ENCODE data around the gene MED25.
A peak's percentile ranks its signal among the peaks of the same experiment; 100 is the strongest.

Gene MED25

GRCh38 chr19:49855676-49856573 lies 37.8 kb downstream of the MED25 start:
- FAIRE-seq = no peak
- DNase-seq (ENCODE audit: insufficient read length, low spot score) = no peak

- FAIRE-seq = no peak
These were observed 38.5 kb downstream of the MED25 start for GRCh38 chr19:49856574-49857021.

DNA sequence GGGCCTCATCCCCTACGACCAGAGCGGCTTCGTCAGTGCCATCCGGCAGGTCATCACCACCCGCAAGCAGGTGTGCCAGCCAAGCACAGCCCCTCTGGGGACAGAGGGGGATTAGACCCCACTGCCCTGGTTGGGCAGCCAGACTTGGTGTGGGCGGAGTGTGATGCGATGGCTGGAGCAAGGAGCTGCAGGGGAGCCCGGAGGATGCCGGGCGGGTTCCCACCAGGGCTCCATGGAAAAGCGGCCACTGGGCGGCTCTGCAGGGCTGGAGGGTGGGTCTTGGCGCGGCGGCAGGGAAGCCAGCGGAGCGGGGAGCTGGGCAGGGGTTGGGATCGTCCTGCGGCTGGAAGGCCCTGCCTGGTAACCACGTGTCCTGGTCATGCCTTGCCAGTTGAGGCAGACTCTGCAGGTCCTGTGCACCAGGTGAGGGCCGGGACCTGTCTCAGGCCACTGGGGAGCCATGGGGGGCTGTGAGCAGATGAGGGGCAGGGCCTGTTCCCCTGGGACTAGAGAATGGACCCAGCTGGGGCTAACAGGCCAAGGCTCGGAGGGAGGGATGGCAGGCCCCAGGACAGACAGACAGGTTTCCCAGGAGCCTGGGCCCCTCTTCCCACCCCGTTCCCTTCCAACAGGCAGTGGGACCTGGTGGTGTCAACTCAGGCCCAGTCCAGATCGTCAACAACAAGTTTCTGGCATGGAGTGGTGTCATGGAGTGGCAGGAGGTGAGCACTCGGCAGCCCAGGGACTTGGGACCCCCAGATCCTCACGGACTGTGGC lies 39.2 kb downstream of the MED25 start:
- no peak for FAIRE-seq
- DNase-seq (ENCODE audit: insufficient read length, low spot score) = no peak

More at GRCh38 chr19:49856574-49857021, 38.5 kb downstream of the MED25 start:
- no peak for DNase-seq (ENCODE audit: insufficient read length, low spot score)

- DNase-seq (ENCODE audit: insufficient read length, low spot score) (no peak), FAIRE-seq (no peak)
These were observed 39.7 kb downstream of the MED25 start for GRCh38 chr19:49857838-49858087.

- DNase-seq (ENCODE audit: insufficient read length, low spot score) = no peak
- no peak for FAIRE-seq
These were observed 40.2 kb downstream of the MED25 start for GRCh38 chr19:49858088-49858985.

- no peak for FAIRE-seq
These were observed 41.7 kb downstream of the MED25 start for GRCh38 chr19:49859682-49860335.

DNA sequence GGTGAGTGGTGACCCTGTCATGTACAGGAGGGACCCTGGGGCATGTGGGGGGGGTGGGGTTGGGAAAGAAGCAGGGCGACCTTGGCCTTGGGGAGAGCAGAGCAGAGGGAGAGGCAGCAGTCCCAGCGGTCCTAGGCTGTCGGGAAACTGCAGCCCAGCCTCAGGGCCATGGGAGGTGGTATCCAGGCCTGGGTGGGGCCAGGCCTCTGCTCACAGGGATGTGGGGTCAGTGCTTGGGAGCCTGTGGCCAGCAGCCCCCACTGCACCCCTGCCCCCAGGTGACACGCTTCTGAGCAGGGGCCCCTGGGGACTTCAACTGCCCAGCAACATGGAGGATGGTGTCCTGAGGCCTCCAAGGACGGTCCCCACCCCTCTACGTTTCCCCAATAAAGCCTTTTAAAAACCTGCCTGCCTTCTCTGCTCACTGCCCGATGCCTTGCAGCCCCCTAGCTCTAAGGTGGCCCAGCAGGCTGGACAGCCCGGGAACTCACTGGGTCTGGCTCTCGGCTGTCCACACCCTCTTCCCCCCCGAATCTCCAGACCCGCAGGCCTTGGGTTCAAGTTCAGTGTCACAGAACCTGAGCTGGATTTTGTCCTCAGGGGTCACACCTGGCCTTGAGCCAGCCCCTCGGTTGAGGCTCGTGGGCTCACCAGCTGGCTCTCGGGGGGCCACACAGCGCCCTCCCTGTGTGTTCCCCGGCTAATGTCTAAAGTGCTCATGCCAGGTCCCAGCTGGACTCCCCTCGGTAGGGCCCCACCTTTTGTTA lies 42.4 kb downstream of the MED25 start:
- FAIRE-seq (no peak), DNase-seq (ENCODE audit: insufficient read length, low spot score) (no peak)

More at GRCh38 chr19:49859682-49860335, 41.7 kb downstream of the MED25 start:
- DNase-seq (ENCODE audit: insufficient read length, low spot score) = no peak

DNA sequence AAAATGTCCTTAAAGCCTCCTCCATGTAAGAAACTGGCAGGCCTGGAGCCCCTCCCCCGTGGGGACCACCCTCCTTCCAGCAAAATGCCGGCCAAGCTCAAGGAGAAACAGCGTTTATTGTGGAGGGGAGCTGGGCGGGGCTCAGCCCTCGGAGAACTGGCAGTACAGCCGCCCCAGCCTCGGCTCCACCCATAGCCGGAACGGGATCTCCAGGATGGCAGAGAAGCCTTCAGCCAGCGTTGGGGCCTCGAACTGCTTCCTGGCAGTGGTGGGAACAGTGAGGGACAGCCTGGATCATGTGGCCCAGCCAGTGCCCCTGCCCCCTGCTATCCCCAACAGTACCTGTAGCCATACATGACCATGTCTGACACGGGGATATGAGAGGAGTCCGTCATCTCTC lies 43.0 kb downstream of the MED25 start:
- DNase-seq (ENCODE audit: insufficient read length, low spot score) (no peak), FAIRE-seq (no peak)

DNA sequence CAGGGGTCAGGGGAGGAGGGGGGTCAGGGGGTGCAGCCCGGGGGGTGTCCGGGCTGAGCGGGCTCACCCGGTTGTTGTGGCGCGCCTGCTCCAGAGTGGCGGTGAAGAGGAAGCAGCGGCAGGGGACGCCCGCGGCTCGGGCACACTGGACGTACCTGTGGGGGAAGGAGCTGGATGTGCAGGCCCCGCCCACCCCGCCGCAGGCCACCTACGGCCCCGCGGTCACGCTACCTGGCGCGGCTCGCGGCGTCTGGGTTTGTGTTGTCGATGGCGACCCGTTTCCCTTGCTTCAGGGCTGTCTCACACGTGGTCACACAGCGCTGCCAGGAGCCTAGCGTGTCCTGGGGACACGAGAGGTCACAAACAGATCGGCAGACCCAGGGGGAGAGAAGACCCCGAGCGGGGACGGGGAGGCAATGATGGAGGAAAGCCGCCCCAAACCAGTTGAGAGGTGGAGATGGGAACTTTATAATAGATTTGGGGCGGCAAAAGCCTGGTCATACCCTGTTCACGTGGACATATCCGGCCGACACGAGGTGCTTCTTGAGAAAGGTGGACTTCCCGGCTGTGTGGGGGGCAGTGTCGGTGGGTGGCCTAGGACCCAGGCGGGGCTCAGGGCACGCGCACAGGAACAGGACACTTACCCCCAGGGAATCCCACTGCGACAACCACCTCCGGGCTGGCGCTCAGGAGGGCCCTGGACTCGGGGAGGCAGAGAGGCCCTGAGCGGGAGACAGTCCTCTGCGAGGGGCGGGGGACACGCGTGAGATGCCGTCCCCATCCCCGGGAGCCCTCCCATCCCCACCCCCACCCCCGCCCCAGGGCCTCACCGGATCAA lies 43.7 kb downstream of the MED25 start:
- FAIRE-seq = no peak
- no peak for DNase-seq (ENCODE audit: insufficient read length, low spot score)

DNA sequence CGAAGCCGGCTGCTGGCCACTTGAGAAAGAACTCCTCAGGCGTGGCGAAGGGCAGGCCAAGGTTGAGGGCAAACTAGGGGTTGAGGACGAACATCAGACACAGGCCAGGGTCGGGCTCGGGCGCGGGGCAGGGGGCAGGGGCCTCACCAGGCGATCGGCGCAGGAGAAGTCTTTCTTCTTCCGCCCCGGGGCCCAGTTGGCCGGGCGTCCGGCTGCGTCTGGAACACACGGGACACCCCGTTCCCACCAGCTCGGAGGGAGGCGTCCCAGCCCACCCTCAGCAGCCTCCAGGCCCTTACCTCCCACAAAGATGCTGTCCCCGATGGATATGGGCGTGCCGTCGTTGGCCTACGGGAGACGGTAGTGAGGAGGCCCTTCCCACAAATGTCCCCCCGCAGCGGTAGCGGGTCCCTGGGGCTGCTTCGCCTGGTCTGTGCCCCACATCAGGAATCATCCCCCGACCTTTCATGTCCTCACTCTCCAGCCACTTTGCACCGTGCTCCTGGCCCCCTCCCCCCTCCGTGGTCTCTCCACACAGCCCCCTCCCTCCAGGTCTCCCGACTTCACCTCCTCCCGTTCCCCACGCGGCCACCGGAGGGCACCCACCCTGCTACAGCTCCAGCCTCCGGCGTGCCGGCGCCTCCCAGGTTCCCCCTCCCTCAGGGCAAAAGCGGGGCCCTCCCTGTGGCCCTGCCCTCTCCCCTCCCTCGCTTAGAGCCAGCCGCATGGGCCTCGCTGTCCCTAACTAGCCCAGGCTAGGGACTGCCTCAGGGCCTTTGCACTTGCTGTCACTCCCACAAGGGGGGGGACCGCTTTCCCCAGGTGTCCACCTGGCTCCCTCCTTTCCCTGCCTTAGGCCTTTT lies 44.5 kb downstream of the MED25 start:
- FAIRE-seq = no peak
- no peak for DNase-seq (ENCODE audit: insufficient read length, low spot score)

DNA sequence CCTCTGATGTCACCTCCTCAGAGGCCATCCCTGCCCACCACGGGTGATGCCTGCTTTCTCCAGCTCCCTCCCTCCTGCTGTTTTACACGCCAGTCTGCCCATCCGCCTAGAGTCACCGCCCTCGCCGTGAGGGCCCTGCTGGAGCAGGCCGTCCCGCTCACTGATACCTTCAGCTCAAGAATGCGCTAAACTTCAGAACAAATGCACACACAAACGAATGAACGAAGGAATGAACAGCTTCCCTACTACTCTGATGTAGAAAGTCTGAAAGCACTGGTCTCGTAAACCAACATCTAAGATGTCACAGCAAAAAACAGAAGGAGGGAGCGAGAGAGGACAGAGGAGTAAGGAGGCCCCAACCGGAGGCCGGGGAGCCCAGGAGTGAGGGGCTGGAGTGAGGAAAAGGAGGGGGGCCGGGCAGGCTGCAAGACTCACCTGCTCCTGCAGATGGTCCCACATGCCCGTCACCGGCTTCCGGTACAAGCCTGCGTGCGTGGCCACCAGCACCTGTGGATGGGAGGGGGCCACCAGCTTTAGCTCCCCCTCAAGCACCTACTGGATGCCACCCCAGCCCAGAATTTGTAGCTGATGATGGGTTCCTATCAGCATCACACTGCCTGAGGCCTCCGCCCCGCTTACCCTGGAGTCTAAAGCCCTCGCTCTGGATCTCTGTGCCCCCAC lies 45.3 kb downstream of the MED25 start:
- FAIRE-seq = no peak

GRCh38 chr19:49863935-49864320 lies 45.8 kb downstream of the MED25 start:
- DNase-seq (ENCODE audit: insufficient read length, low spot score) (no peak), FAIRE-seq (no peak)

More for the DNA sequence above, 45.3 kb downstream of the MED25 start:
- no peak for DNase-seq (ENCODE audit: insufficient read length, low spot score)

GRCh38 chr19:49864890-49865289 lies 46.8 kb downstream of the MED25 start:
- FAIRE-seq = peak; percentile 31
- DNase-seq (ENCODE audit: insufficient read length, low spot score) = no peak

GRCh38 chr19:49866933-49867782 lies 49.1 kb downstream of the MED25 start, which contains the start of gene PNKP:
TSS of gene PNKP (minus strand) at chr19:49867576. CDS start at chr19:49867204, 372 bp downstream.
- DNase-seq (ENCODE audit: insufficient read length, low spot score) (peak; percentile 88), FAIRE-seq (peak; percentile 84)

- DNase-seq (ENCODE audit: insufficient read length, low spot score) (peak; percentile 57), FAIRE-seq (peak; percentile 28)
These were observed 51.0 kb downstream of the MED25 start for GRCh38 chr19:49869009-49869483.
